HepG2 (cell line): Measurements from ENCODE around the gene SMARCD1. TPM values are rescaled to one million over a fixed set of nuclear protein-coding genes. Genes with fewer than 3 reads are reported as not detected.

Source experiments
- ARID4A ChIP-seq: sonication (generic); formaldehyde crosslinking; IDR thresholded peaks from 2 replicates; pipeline ENCODE4 v1.5.0; 2020; ENCODE audit warnings: mild to moderate bottlenecking, missing genetic modification reagents, borderline replicate concordance
- CENPT ChIP-seq: sonication (generic); formaldehyde crosslinking; IDR thresholded peaks from 2 replicates; pipeline ENCODE4 v1.8.0; 2022; ENCODE audit warnings: low read depth, mild to moderate bottlenecking, moderate library complexity, missing genetic modification reagents
- KAT8 ChIP-seq: IDR thresholded peaks from 2 replicates; pipeline ENCODE4 v1.6.1; 2016; ENCODE audit warnings: missing genetic modification reagents, missing compliant biosample characterization
- KDM6A ChIP-seq: IDR thresholded peaks from 2 replicates; pipeline ENCODE4 v1.6.1; 2016; ENCODE audit warnings: low read depth
- MZF1 ChIP-seq: sonication (generic); formaldehyde crosslinking; IDR thresholded peaks from 2 replicates; pipeline ENCODE4 v1.8.1; 2023; ENCODE audit warnings: mild to moderate bottlenecking, missing genetic modification reagents, borderline replicate concordance
- NFE2 ChIP-seq: sonication (generic); formaldehyde crosslinking; IDR thresholded peaks from 2 replicates; pipeline ENCODE4 v1.4.0; 2020; ENCODE audit warnings: missing genetic modification reagents
- PATZ1 ChIP-seq: sonication (generic); formaldehyde crosslinking; IDR thresholded peaks from 2 replicates; pipeline ENCODE4 v1.4.0; 2020; ENCODE audit warnings: missing genetic modification reagents
- TEAD3 ChIP-seq: optimal IDR thresholded peaks from 2 replicates; pipeline ENCODE3; 2016; ENCODE audit warnings: borderline replicate concordance
- U2AF2 ChIP-seq: fragments of 200-400 bp; formaldehyde crosslinking; IDR thresholded peaks from 2 replicates; pipeline ENCODE4 v1.6.1; 2017; ENCODE audit warnings: low read depth, mild to moderate bottlenecking, low read length
- ZNF432 ChIP-seq: sonication (generic); formaldehyde crosslinking; IDR thresholded peaks from 2 replicates; pipeline ENCODE4 v1.5.0; 2020; ENCODE audit warnings: missing genetic modification reagents, mild to moderate bottlenecking, borderline replicate concordance
- ZNF549 ChIP-seq: sonication (generic); formaldehyde crosslinking; IDR thresholded peaks from 2 replicates; pipeline ENCODE4 v1.5.0; 2020; ENCODE audit warnings: missing genetic modification reagents
- ZNF773 ChIP-seq: sonication (generic); formaldehyde crosslinking; IDR thresholded peaks from 2 replicates; pipeline ENCODE4 v1.4.0; 2020; ENCODE audit warnings: missing genetic modification reagents, borderline replicate concordance
- polyA plus RNA-seq, 8 experiments: library from polyadenylated mRNA; depleted of rRNA in 3 of 8; stranded (reverse) in 7 of 8; unstranded in 1 of 8; fragments of >200 nt; fragmentation: Illumina TruSeq in 4 of 8; extraction: Trizol in 4 of 8; gene quantifications; 2 replicates each; pipeline versions ENCODE4 v1.2.1 to v1.2.3, GENCODE V29; 2011 to 2016; ENCODE audit warnings: low read depth in 4 of 8, missing spikeins in 1 of 8, mixed read lengths in 1 of 8; ENCODE audit not compliant: insufficient read depth in 1 of 8
- total RNA-seq, 5 experiments: library from RNA; depleted of rRNA; stranded (reverse); fragments of >200 nt; fragmentation: Illumina TruSeq; extraction: Trizol; gene quantifications; 2 replicates each; pipeline ENCODE4 v1.2.3, GENCODE V29; 2016; ENCODE audit warnings: low read depth in 1 of 5
- TF ChIP-seq, protein P1 (sequence below): IDR thresholded peaks from 2 replicates; pipeline ENCODE4 v1.6.1; 2016; ENCODE audit warnings: mild to moderate bottlenecking, missing biosample characterization, missing genetic modification reagents
- TF ChIP-seq, protein P2 (sequence below): sonication (generic); formaldehyde crosslinking; IDR thresholded peaks from 2 replicates; pipeline ENCODE4 v1.4.0; 2020; ENCODE audit warnings: missing genetic modification reagents, borderline replicate concordance
- TF ChIP-seq, protein P3 (sequence below): sonication (generic); formaldehyde crosslinking; IDR thresholded peaks from 2 replicates; pipeline ENCODE4 v1.5.0; 2020; ENCODE audit warnings: missing genetic modification reagents

Gene SMARCD1
- total and polyA plus RNA-seq, 2 of the 13 experiments (the other 11 are each of a cell fraction or from before 2014, with no cell fraction given), result 51.7 to 54.6 TPM

GRCh38 chr12:50074936-50075807 is 10.0 kb upstream of the SMARCD1 start (continued):
- TF ChIP-seq, protein P1, sequence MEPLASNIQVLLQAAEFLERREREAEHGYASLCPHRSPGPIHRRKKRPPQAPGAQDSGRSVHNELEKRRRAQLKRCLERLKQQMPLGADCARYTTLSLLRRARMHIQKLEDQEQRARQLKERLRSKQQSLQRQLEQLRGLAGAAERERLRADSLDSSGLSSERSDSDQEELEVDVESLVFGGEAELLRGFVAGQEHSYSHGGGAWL, result no peak
- TF ChIP-seq KDM6A (CRISPR knock-in tag), result 0 out of 2 replicates have a peak, but pooled peaks have one; percentile 43
- TF ChIP-seq, protein P2, sequence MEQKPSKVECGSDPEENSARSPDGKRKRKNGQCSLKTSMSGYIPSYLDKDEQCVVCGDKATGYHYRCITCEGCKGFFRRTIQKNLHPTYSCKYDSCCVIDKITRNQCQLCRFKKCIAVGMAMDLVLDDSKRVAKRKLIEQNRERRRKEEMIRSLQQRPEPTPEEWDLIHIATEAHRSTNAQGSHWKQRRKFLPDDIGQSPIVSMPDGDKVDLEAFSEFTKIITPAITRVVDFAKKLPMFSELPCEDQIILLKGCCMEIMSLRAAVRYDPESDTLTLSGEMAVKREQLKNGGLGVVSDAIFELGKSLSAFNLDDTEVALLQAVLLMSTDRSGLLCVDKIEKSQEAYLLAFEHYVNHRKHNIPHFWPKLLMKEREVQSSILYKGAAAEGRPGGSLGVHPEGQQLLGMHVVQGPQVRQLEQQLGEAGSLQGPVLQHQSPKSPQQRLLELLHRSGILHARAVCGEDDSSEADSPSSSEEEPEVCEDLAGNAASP (CRISPR knock-in tag), result 0 out of 2 replicates have a peak, but pooled peaks have one; percentile 10
- TF ChIP-seq ZNF432, result no peak
- no peak for TF ChIP-seq MZF1 (CRISPR knock-in tag)
- TF ChIP-seq PATZ1 (CRISPR knock-in tag), result no peak
- TF ChIP-seq U2AF2, result no peak
- TF ChIP-seq ZNF773 (CRISPR knock-in tag), result no peak
- TF ChIP-seq, protein P3, sequence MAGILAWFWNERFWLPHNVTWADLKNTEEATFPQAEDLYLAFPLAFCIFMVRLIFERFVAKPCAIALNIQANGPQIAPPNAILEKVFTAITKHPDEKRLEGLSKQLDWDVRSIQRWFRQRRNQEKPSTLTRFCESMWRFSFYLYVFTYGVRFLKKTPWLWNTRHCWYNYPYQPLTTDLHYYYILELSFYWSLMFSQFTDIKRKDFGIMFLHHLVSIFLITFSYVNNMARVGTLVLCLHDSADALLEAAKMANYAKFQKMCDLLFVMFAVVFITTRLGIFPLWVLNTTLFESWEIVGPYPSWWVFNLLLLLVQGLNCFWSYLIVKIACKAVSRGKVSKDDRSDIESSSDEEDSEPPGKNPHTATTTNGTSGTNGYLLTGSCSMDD (CRISPR knock-in tag), result no peak
- no peak for TF ChIP-seq ZNF549 (CRISPR knock-in tag)
- 0 out of 2 replicates have a peak, but pooled peaks have one; percentile 74 for TF ChIP-seq CENPT (CRISPR knock-in tag)
- TF ChIP-seq TEAD3 (CRISPR knock-in tag), result no peak
- peak; percentile 66; the same call in 1 of the 2 replicates for TF ChIP-seq KAT8
- no peak for TF ChIP-seq NFE2 (CRISPR knock-in tag)
- peak; percentile 48; the same call in 1 of the 2 replicates for TF ChIP-seq ARID4A (CRISPR knock-in tag)
